NOMO-1 (cell line): ENCODE measurements around the gene SLC39A7.

Source experiments
- DNase-seq, 2 experiments: peaks; one replicate each; lab custom pipeline; 2025; ENCODE audit not compliant: unreplicated experiment in 2 of 2; lab: John Stamatoyannopoulos, UW

SLC39A7 gene

GRCh38 chr6:33170176-33171015 is 30.3 kb upstream of the SLC39A7 start:
- no peak for DNase-seq

GRCh38 chr6:33171016-33171879 is 29.4 kb upstream of the SLC39A7 start:
- DNase-seq = no peak

GRCh38 chr6:33171880-33172687 is 28.6 kb upstream of the SLC39A7 start:
- no peak for DNase-seq

GRCh38 chr6:33172688-33173534 is 27.8 kb upstream of the SLC39A7 start:
- DNase-seq = no peak

- DNase-seq = no peak
These were observed 27.0 kb upstream of the SLC39A7 start for GRCh38 chr6:33173535-33174180.

GRCh38 chr6:33174784-33175183 is 25.9 kb upstream of the SLC39A7 start:
- no peak for DNase-seq

- no peak for DNase-seq
These were observed 25.1 kb upstream of the SLC39A7 start for GRCh38 chr6:33175436-33176069.

GRCh38 chr6:33176906-33177305 is 23.8 kb upstream of the SLC39A7 start:
- no peak for DNase-seq

- DNase-seq = no peak
These were observed 22.9 kb upstream of the SLC39A7 start for GRCh38 chr6:33177552-33178446.

GRCh38 chr6:33178755-33179475 is 21.8 kb upstream of the SLC39A7 start:
- DNase-seq = no peak

GRCh38 chr6:33181141-33181540 is 19.5 kb upstream of the SLC39A7 start:
- DNase-seq = no peak

- peak in 1 of 2 experiments; percentile 19 for DNase-seq
These were observed 17.5 kb upstream of the SLC39A7 start for GRCh38 chr6:33183071-33183683.

- DNase-seq = no peak
These were observed 15.5 kb upstream of the SLC39A7 start for GRCh38 chr6:33185190-33185589.

GRCh38 chr6:33185654-33186187 is 14.9 kb upstream of the SLC39A7 start:
- no peak for DNase-seq

- no peak for DNase-seq
These were observed 12.9 kb upstream of the SLC39A7 start for GRCh38 chr6:33187809-33188208.

- no peak for DNase-seq
These were observed 11.5 kb upstream of the SLC39A7 start for GRCh38 chr6:33189164-33189563.
